Measurements from ENCODE around the gene CAD. TPM values are rescaled to one million over a fixed set of nuclear protein-coding genes. Genes with fewer than 3 reads are reported as not detected.
"Not testable (repeated sequence)": the region's sequence is repeated elsewhere in the genome, so short reads cannot be mapped to it uniquely, and the experiment has no call there.

CAD gene
- total RNA-seq, 6 donors from 2014 or later, result 19.8 to 66.0 (median 33.5) TPM

DNA sequence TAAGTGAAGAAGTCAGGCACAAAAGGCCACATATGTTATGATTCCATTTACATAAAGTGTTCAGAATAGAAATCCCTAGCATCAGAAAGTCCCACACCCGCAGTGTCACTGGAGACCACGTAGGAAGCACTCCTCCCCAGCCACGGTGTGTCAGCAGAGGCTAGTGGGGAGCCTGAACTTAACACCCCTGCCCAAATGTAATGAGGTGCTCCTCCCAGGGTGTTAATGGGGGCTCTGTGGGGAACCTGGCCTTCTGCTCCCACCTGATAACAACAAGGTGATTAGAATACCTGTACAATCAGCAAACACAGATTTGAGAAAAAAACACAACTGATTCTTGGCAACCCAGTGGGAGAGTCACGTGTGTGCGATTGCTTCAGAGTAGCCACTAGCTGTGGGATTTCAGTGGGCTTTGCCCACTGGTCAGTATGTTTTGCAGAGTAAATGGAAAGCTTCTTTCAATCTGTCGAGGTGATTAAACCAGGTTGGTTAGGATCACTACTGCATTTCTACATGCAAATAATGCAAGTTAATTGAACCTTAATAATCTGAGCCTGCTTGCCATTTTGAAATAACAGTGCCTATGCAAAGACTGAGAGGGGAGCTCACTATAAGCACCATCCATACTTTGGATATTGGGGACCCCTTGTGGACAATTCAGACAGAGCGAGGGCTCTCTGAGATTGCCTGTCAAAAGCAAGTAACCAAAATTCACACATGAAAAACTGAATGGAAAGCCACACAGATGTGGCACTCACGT lies 25.9 kb upstream of the CAD start:
- H3K27me3 ChIP-seq, result no peaks in the 10 kb centered on the region
- H3K36me3 ChIP-seq, result no peaks in the 10 kb centered on the region
- DNase-seq (no peak), ATAC-seq (ENCODE audit: low FRiP score in 2 of 2) (peak; percentile 77 to 89)
- 37 to 42% methylated on average over 8 of the region's 8 CpGs for WGBS, 2 donors
- TF ChIP-seq POLR2AphosphoS5 (IDR thresholded peaks at IDR 0.05), result no peak
- TF ChIP-seq, protein P1, sequence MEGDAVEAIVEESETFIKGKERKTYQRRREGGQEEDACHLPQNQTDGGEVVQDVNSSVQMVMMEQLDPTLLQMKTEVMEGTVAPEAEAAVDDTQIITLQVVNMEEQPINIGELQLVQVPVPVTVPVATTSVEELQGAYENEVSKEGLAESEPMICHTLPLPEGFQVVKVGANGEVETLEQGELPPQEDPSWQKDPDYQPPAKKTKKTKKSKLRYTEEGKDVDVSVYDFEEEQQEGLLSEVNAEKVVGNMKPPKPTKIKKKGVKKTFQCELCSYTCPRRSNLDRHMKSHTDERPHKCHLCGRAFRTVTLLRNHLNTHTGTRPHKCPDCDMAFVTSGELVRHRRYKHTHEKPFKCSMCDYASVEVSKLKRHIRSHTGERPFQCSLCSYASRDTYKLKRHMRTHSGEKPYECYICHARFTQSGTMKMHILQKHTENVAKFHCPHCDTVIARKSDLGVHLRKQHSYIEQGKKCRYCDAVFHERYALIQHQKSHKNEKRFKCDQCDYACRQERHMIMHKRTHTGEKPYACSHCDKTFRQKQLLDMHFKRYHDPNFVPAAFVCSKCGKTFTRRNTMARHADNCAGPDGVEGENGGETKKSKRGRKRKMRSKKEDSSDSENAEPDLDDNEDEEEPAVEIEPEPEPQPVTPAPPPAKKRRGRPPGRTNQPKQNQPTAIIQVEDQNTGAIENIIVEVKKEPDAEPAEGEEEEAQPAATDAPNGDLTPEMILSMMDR (IDR thresholded peaks at IDR 0.05), result peak; percentile 37 to 61 (median 52)
- H3K27ac ChIP-seq, result no peak overlapping the region
- no peaks in the 10 kb centered on the region for H3K9me3 ChIP-seq
- H3K4me1 ChIP-seq, result no peaks in the 10 kb centered on the region
- no peak overlapping the region for H3K4me3 ChIP-seq

DNA sequence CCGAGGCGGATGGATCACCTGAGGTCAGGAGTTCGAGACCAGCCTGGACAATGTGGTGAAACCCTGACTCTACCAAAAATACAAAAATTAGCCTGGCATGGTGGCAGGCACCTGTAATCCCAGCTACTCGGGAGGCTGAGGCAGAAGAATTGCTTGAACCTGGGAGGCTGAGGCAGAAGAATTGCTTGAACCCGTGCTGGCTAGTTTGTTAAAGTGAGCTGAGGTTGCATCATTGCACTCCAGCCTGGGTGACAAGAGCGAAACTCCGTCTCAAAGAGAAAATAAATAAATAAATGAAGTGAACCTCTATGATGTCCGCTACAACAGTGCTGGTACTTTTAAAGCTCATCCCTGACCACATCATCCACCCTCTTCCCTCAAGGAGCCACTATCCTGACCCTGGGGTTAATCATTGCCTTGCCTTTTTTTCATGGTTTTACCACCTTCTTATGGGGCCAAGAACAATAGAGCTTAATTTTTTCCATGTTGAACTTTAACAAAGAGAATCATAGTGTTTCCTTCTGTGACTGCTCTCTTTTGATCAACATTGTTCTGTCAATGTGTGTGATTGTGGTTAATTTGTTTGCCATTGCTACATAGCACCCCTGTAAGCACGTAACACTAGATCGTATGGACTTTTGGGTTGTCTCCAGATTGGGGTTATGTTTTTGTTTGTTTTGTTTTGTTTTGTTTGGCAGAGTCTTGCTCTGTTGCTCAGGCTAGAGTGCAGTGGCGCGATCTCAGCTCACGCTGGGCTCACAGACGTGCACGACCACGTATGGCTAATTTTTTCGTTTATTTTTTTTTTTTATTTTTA lies 22.4 kb upstream of the CAD start:
- ATAC-seq (ENCODE audit: low FRiP score in 2 of 2) (no peak), DNase-seq (no peak)
- 79 to 80% methylated on average over 17 of the region's 17 CpGs for WGBS, 2 donors
- Histone ChIP-seq H3K4me1 (no peaks in the 10 kb centered on the region), H3K4me3 (no peak overlapping the region), H3K9me3 (no peaks in the 10 kb centered on the region), H3K36me3 (peaks cover 0 to 2% (median 0%) of the 10 kb centered on the region in 4 donors), H3K27ac (no peak overlapping the region), H3K27me3 (no peaks in the 10 kb centered on the region)
- TF ChIP-seq POLR2AphosphoS5 (IDR thresholded peaks at IDR 0.05), result no peak
- TF ChIP-seq, protein P1 (IDR thresholded peaks at IDR 0.05), result no peak
- no peak for TF ChIP-seq POLR2A (IDR thresholded peaks at IDR 0.05)
- no peak for TF ChIP-seq EP300 (IDR thresholded peaks at IDR 0.05)

DNA sequence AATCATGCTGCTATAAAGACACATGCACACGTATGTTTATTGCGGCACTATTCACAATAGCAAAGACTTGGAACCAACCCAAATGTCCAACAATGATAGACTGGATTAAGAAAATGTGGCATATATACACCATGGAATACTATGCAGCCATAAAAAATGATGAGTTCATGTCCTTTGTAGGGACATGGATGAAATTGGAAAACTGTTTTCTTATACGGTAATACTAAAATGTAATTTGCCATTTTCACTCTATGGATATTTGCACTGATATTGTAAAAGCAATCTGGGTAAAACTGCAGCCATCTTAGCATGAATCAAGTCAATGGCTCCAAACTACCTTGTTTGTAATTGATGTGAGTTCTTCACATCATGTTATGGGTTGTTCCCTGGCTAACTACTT lies 21.4 kb upstream of the CAD start:
- WGBS, 2 donors, result 58 to 83% methylated on average over 3 of the region's 3 CpGs
- H3K27ac ChIP-seq, result not testable (repeated sequence)

GRCh38 chr2:27198068-27198467 lies 19.1 kb upstream of the CAD start:
- H3K4me3 ChIP-seq; ATAC-seq (ENCODE audit: low FRiP score in 2 of 2); DNase-seq; H3K9me3 ChIP-seq; H3K27ac ChIP-seq; H3K4me1 ChIP-seq; H3K27me3 ChIP-seq: not testable (repeated sequence)
- WGBS, 2 donors, result 92 to 95% methylated on average over 3 of the region's 3 CpGs
- peaks cover under 1 to 33% (median 20%) of the 10 kb centered on the region in 4 donors for H3K36me3 ChIP-seq

More for the DNA sequence above, 21.4 kb upstream of the CAD start:
- ATAC-seq (ENCODE audit: low FRiP score in 2 of 2); H3K9me3 ChIP-seq; H3K27me3 ChIP-seq; H3K4me3 ChIP-seq; H3K4me1 ChIP-seq; DNase-seq: not testable (repeated sequence)
- peaks cover 0 to 12% (median 5%) of the 10 kb centered on the region in 4 donors for H3K36me3 ChIP-seq

DNA sequence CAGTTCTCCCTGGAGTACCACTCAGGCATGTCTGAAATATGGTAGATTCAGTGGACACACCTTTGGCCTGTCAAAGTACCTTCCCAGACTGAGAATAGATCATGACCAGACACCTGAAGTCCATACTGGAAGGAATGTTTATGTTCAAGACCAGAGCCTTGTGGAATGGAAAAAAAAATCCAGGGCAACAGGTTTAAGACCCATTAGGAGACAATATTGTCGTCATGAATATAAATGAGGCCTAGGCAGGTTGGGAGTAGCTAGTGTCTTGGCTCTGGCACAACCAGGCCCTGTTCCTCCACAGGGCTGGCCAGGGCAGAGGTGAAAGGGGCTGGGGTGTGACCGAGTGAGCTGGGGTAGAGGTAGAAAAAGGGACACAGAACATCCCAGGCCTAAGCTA lies 18.5 kb upstream of the CAD start:
- H3K27me3 ChIP-seq, result no peaks in the 10 kb centered on the region
- H3K27ac ChIP-seq, result no peak overlapping the region
- peaks cover 4 to 38% (median 24%) of the 10 kb centered on the region in 4 donors for H3K36me3 ChIP-seq
- WGBS, 2 donors, result 76% methylated on average over 2 of the region's 2 CpGs
- no peak for DNase-seq
- ATAC-seq (ENCODE audit: low FRiP score in 2 of 2), result no peak
- no peaks in the 10 kb centered on the region for H3K9me3 ChIP-seq
- no peak overlapping the region for H3K4me3 ChIP-seq
- no peak for TF ChIP-seq EP300 (IDR thresholded peaks at IDR 0.05)
- no peak for TF ChIP-seq POLR2A (IDR thresholded peaks at IDR 0.05)
- TF ChIP-seq, protein P1 (IDR thresholded peaks at IDR 0.05), result no peak
- TF ChIP-seq POLR2AphosphoS5 (IDR thresholded peaks at IDR 0.05), result no peak
- H3K4me1 ChIP-seq, result no peaks in the 10 kb centered on the region
